Naive B cell (primary cell): ENCODE measurements around the gene ERFE. TPM values are rescaled to one million over a fixed set of nuclear protein-coding genes. Genes with fewer than 3 reads are reported as not detected.

Source experiments
- ATAC-seq, 2 donors: fragments of 150-1000 bp; cut with Tn5 transposase; 2 replicates each; pipeline ENCODE4 v1.10.0; 2021; ENCODE audit warnings: low read depth in 2 of 2, mild to moderate bottlenecking in 2 of 2, moderate library complexity in 2 of 2
- DNase-seq: peaks from one replicate; pipeline ENCODE4 v3.0.0; 2022
- H3K27ac Mint-ChIP-seq, 6 donors: one replicate each; pipeline ENCODE4 v1.8.0; 2020 to 2022; ENCODE audit warnings: mild to moderate bottlenecking in 6 of 6, mixed read lengths in 6 of 6, moderate library complexity in 5 of 6, inconsistent platforms in 2 of 6
- H3K27me3 Mint-ChIP-seq, 3 donors: one replicate each; pipeline ENCODE4 v1.8.0; 2021 to 2022; ENCODE audit warnings: mixed read lengths in 3 of 3, mild to moderate bottlenecking in 1 of 3
- H3K36me3 Mint-ChIP-seq, 2 donors: one replicate each; pipeline ENCODE4 v1.8.0; 2020 to 2022; ENCODE audit warnings: mixed read lengths in 2 of 2, inconsistent platforms in 1 of 2, mild to moderate bottlenecking in 1 of 2
- H3K4me1 Mint-ChIP-seq, 3 donors: one replicate each; pipeline ENCODE4 v1.8.0; 2020 to 2022; ENCODE audit warnings: mixed read lengths in 3 of 3, inconsistent platforms in 1 of 3, mild to moderate bottlenecking in 1 of 3, moderate library complexity in 1 of 3
- H3K4me3 Mint-ChIP-seq, 8 donors: one replicate each; pipeline ENCODE4 v1.8.0; 2020 to 2022; ENCODE audit warnings: mild to moderate bottlenecking in 8 of 8, mixed read lengths in 8 of 8, moderate library complexity in 8 of 8, inconsistent platforms in 2 of 8
- H3K9me3 Mint-ChIP-seq, 7 donors: one replicate each; pipeline ENCODE4 v1.8.0; 2020 to 2022; ENCODE audit warnings: mixed read lengths in 7 of 7, mild to moderate bottlenecking in 5 of 7, inconsistent platforms in 2 of 7, moderate library complexity in 1 of 7
- polyA plus RNA-seq, 6 donors: library from polyadenylated mRNA; unstranded; fragments of 300-500 nt; fragmentation: Illumina TruSeq; gene quantifications; one replicate each; pipeline ENCODE4 v1.2.3, GENCODE V29; 2021; ENCODE audit warnings: low read depth in 6 of 6

The ERFE gene
- polyA plus RNA-seq, 6 donors from 2014 or later = not detected

DNA sequence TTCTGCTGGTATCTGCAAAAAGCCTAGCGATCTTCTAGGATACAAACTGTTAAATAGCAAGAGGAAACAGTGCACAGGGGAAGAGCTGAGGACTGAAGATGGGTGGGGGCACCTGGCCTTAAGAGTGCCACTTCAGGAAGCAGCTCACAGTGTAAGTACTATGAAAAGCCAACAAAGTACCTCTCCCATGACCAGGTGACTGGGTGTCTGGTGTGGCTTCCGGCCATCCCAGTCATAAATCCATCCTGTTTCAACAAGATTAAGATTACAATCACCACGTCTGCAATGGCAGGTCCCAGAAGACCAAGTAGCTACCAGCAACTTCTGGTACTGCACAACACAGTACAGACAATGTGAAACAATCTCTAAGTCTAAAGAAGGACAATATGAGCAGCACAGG lies 15.9 kb downstream of the ERFE start:
- Mint-ChIP-seq H3K4me1 (peaks cover 0 to 5% (median 3%) of the 10 kb centered on the region in 3 donors), H3K27me3 (no peaks in the 10 kb centered on the region), H3K36me3 (peaks cover 36% of the 10 kb centered on the region in 2 donors), H3K27ac (peak overlapping the region in 1 of 6 donors; percentile 34), H3K4me3 (no peak overlapping the region), H3K9me3 (no peaks in the 10 kb centered on the region)
- DNase-seq (no peak), ATAC-seq (no peak)

DNA sequence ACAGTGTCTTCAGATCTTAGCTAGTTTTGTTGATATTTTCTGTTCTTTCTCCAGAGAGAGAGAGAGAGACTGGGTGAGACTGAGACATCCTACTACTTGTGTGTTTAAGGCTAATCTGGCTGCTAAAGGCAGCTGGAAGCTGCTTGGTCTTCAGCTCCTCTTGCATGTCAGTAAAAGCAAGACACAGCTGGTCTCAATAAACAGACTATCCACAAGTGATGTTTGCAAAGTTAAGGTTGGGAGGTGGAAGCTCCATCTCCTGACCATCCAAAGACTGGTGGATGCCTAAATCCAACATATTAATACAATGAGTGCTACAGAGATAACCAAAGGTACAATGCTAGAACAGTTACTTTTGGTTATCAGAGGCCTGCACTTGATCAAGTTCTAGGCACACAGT lies 17.8 kb downstream of the ERFE start:
- no peak for DNase-seq
- no peaks in the 10 kb centered on the region for H3K9me3 Mint-ChIP-seq
- H3K4me1 Mint-ChIP-seq = peaks cover 0 to 5% (median 3%) of the 10 kb centered on the region in 3 donors
- peaks cover 32 to 37% of the 10 kb centered on the region in 2 donors for H3K36me3 Mint-ChIP-seq
- peak overlapping the region in 1 of 6 donors; percentile 8 for H3K27ac Mint-ChIP-seq
- H3K4me3 Mint-ChIP-seq = no peak overlapping the region
- no peak for ATAC-seq
- no peaks in the 10 kb centered on the region for H3K27me3 Mint-ChIP-seq

DNA sequence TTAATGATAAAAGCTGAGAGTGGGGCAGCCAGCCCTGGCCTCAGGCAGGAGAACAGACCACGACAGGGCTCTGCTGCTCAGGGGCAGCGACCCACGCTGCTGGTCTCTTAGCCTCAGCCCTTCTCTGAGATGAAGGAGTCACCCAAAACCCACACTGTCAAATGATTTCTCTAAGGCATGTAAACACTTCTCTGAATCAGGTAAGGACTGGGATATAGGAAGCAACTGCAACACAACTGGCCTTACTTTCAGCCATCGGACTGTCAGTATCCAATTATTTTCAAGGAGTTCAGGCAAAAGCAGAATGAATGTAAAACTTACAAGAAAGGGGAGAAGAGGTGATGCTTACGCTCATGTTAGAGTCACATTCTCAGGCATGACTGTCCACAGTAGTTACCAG lies 21.8 kb downstream of the ERFE start:
- H3K36me3 Mint-ChIP-seq = peaks cover 43 to 54% of the 10 kb centered on the region in 2 donors
- H3K9me3 Mint-ChIP-seq = no peaks in the 10 kb centered on the region
- H3K27ac Mint-ChIP-seq = peak overlapping the region in 1 of 6 donors; percentile 70
- H3K4me3 Mint-ChIP-seq = peak overlapping the region in 1 of 8 donors; percentile 42
- peaks cover 0 to 3% (median 0%) of the 10 kb centered on the region in 3 donors for H3K4me1 Mint-ChIP-seq
- DNase-seq (no peak), ATAC-seq (no peak)
- no peaks in the 10 kb centered on the region for H3K27me3 Mint-ChIP-seq

DNA sequence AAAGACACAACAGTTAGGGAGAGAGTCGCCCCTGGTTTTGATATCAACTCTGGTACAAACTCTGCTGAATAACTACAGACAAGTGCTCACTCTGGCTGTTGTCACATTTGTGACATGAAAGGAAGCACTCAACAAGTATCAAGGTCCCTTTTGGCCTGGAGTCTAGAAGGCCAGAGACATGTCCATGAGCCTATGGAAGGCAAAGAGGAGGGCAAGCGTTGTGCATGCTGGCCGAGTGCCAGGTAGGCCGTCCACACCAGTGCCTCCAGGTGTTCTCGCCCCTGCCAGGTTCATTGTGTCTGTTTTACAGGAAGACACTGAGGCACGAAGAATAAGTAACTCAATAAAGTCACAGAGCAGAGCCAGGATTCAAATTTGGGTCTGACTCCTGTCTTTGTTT lies 23.6 kb downstream of the ERFE start:
- Mint-ChIP-seq H3K4me1 (peaks cover 0 to 3% (median 0%) of the 10 kb centered on the region in 3 donors), H3K4me3 (no peak overlapping the region), H3K9me3 (no peaks in the 10 kb centered on the region), H3K36me3 (peaks cover 42 to 44% of the 10 kb centered on the region in 2 donors), H3K27me3 (no peaks in the 10 kb centered on the region), H3K27ac (no peak overlapping the region)
- DNase-seq (no peak), ATAC-seq (no peak)

DNA sequence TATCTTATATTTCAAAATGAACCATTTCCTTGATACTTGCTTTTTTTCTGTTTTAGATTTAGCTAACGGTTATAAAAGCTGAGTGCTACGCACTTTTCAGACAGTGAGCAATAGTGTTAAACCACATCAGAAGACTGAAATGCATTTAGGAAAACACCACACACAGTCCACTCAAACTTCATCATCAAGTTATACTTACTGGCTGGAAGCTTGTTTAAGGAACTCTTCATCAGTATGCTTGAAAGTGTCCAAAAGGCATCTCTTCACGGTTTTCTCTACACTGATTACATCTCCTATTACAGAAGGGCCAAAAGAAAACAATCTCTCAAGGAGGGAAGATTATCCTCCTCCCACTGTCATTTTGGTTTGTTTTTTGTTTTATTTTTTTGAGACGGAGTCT lies 25.1 kb downstream of the ERFE start:
- Mint-ChIP-seq H3K36me3 (peaks cover 51 to 53% of the 10 kb centered on the region in 2 donors), H3K27ac (no peak overlapping the region), H3K9me3 (no peaks in the 10 kb centered on the region), H3K4me1 (peaks cover 0 to 3% (median 0%) of the 10 kb centered on the region in 3 donors), H3K27me3 (no peaks in the 10 kb centered on the region), H3K4me3 (no peak overlapping the region)
- ATAC-seq (no peak), DNase-seq (no peak)

DNA sequence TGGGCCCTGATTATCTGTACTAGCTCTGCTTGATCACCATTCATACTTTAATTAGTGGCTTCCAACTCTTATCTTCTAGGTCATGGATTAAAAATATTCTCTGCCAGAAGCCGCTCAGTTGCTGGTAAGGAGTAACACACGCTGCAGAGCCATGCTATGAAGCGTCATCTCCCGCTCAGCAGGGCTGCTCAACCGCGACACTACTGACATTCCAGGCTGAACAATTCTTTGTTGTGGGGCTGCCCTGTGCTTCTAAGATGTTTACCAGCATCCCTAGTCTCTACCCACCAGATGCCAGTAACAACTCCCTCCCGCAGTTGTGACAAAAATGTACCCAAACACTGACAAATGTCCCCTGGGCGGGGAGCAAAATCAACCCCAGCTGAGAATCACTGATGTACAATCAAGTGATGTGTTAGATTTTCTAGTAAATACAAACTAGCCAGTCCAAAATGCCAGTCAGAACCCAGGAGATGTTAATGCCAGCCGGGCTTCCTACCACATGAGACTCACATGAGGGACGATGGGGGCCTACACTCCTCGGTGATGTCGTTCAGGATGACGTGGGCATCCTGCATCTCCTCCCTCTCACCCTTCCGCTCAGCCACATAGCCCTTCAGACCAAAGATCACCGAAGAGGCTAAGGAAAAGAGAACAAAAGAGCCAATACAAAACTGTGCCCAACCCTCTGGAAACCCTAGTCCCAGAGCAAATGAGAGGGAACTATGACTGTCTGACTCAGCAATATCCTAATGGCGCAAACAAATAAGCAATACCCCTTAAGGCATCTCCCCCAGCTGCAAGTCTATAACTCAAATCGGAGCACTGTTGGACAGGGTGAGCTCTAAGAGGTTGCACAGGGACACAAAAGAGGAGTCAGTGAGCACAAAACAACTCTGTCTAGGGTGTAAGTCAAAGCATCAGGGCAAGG lies 29.1 kb downstream of the ERFE start:
- H3K36me3 Mint-ChIP-seq = peaks cover 32 to 34% of the 10 kb centered on the region in 2 donors
- DNase-seq (no peak), ATAC-seq (no peak)
- peak overlapping the region in 3 of 6 donors; percentile 51 to 90 (median 51) for H3K27ac Mint-ChIP-seq
- H3K4me1 Mint-ChIP-seq = peaks cover 0 to 5% (median 0%) of the 10 kb centered on the region in 3 donors
- H3K9me3 Mint-ChIP-seq = no peaks in the 10 kb centered on the region
- H3K27me3 Mint-ChIP-seq = no peaks in the 10 kb centered on the region
- no peak overlapping the region for H3K4me3 Mint-ChIP-seq

DNA sequence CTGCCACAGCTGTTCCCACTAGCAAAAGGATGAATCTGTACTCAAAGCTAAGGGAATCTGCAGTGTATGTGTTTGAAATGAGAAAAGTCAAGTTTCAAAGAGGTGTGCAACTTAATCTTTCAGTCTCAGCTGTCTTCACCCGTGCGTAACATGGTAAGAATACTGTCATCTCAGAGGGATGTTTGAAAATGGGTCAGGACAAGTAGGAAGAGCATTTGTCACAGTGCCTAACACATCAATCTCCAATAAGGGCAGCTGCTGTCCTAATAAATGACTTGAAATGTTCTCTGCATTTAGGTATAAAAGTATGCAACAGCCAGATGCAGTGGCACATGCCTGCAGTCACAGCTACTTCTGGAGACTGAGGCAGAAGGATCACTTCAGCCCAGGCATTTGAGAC lies 31.7 kb downstream of the ERFE start:
- peaks cover 23 to 25% of the 10 kb centered on the region in 2 donors for H3K36me3 Mint-ChIP-seq
- DNase-seq = no peak
- no peaks in the 10 kb centered on the region for H3K9me3 Mint-ChIP-seq
- peaks cover 1 to 3% (median 1%) of the 10 kb centered on the region in 3 donors for H3K4me1 Mint-ChIP-seq
- H3K27me3 Mint-ChIP-seq = no peaks in the 10 kb centered on the region
- no peak overlapping the region for H3K27ac Mint-ChIP-seq
- no peak overlapping the region for H3K4me3 Mint-ChIP-seq
- ATAC-seq = no peak

DNA sequence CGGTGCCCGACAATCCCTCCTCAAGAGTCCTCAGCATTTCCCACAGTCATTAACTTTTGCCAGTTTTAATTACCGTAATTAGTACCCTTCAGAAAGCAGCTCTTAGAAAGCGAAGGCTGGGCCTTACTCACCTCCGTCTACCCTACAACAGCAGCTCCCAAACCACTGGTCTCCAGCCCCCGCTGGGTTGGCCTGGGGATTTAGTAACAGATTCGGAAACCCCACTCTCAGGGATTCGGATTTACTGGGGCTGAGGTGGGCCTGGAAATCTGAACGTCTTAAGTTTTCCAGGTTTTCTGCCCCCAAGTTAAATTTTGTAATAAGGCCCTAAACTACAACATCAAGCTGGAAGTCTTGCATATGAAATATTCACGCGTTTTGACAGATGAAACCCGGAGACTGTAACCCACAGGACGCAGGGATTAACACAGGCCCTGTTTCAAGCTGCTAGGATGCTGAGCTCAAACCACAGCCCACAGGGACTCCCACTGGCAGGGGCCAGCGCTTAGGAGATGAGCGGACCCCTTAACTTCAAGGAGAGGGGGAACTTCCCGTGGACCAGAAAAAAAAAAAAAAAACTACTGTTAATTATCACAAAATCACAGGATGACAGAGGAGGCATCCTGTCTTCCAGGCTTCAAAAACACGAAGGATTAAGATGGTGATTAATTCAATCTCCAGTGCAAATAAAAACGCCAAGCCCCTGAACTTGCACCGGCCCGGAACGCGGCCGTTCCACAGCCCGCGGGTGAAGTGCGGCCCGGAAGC lies 43.7 kb downstream of the ERFE start:
- DNase-seq = no peak
- no peaks in the 10 kb centered on the region for H3K36me3 Mint-ChIP-seq

DNA sequence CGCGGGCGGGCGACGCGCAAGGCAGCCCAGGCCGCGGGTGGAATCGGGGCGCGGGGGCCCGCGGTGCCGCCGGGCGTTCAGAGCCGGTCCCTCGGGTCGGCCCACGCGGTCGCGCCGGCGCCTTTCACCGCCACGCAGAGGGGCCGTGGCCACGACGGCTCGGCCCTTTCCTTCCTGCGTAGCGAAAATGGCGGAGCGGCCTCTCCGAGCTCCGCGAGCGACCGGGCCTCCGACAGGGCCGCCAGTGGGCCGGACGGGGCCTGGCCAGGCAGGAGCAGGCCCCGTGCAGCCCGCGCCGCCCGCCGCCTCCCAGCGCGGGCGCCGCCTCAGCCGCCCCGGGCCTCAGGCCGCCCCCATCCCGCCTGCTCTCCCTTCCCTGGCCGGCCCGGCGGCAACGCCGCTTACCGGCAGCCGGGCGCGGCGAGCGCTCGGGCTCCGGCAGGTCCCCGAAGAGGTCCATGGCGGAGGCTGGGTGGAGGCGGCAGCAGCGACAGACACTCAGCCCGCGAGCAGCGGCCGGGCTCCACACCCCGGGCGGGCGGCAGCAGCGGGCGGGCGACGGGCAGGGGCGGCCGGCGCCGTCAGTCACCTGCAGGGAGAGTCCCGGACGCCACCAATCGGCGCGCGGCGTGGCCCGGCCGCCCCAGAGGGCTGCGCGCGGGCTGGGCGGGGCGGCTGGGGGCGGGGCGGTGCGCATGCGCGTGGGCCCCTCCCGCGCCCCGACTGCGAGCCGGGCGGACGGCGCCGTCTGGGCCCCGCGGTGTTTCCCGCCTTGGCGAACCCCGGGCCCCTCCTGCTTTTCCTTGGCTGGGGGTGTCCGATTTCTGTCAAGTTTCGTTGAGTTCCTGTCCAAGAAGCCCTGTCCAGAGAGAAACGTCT lies 44.6 kb downstream of the ERFE start, which contains the start of gene ILKAP:
ILKAP (minus strand) TSS at position 602 of the 879 bp plus-strand sequence; CDS start at position 460, 142 bp downstream.
- ATAC-seq = peak; percentile 95
- H3K4me1 Mint-ChIP-seq = peaks cover 23 to 44% (median 40%) of the 10 kb centered on the region in 3 donors
- peak within 1 kb of the TSS; percentile 80 to 95 (median 89) for H3K4me3 Mint-ChIP-seq

More for the DNA sequence above, 43.7 kb downstream of the ERFE start:
- Mint-ChIP-seq H3K27ac (peak overlapping the region; percentile 58 to 95 (median 86)), H3K4me3 (peak overlapping the region; percentile 80 to 95 (median 89)), H3K27me3 (no peaks in the 10 kb centered on the region), H3K9me3 (peaks cover 0 to 2% (median 0%) of the 10 kb centered on the region in 7 donors), H3K4me1 (peaks cover 25 to 47% (median 44%) of the 10 kb centered on the region in 3 donors)
- no peak for ATAC-seq

GRCh38 chr2:238203973-238204683 lies 45.4 kb downstream of the ERFE start:
- Mint-ChIP-seq H3K4me3 (peak overlapping the region; percentile 63 to 94 (median 86)), H3K27me3 (no peaks in the 10 kb centered on the region), H3K36me3 (no peaks in the 10 kb centered on the region), H3K4me1 (peaks cover 20 to 39% (median 36%) of the 10 kb centered on the region in 3 donors), H3K9me3 (peaks cover 0 to 2% (median 0%) of the 10 kb centered on the region in 7 donors), H3K27ac (peak overlapping the region; percentile 39 to 95 (median 88))
- DNase-seq = peak; percentile 9
- ATAC-seq = no peak

More for the DNA sequence above, 44.6 kb downstream of the ERFE start, which contains the start of gene ILKAP:
- Mint-ChIP-seq H3K36me3 (no peaks in the 10 kb centered on the region), H3K27me3 (no peaks in the 10 kb centered on the region), H3K9me3 (peaks cover 0 to 2% (median 0%) of the 10 kb centered on the region in 7 donors), H3K27ac (peak within 1 kb of the TSS; percentile 63 to 95 (median 88))
- DNase-seq = peak; percentile 92

DNA sequence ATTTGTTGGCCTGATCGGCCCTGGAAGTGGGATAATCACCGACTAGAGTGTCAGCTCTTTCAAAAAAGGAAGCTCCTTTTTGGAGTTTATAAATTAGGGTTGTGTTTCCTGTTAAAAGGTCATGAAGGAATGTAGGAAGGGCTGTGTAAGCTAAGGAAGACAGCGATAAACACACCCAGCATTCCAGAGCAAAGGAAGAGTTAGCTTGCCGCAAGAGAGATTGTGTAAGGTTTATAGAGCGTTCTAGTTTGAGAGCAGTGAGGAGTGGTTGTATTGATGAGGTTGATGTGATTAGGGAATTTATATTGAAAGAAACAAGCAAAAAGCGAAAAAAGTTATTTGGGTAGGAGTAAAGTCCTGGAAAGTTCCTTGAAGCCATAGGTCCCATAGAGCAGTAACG lies 48.2 kb downstream of the ERFE start:
- no peak overlapping the region for H3K4me3 Mint-ChIP-seq
- no peak for ATAC-seq
- peaks cover 10 to 18% (median 15%) of the 10 kb centered on the region in 3 donors for H3K4me1 Mint-ChIP-seq
- H3K27ac Mint-ChIP-seq = no peak overlapping the region
- H3K9me3 Mint-ChIP-seq = peaks cover 0 to 2% (median 0%) of the 10 kb centered on the region in 7 donors
- no peak for DNase-seq
- H3K27me3 Mint-ChIP-seq = peaks cover 0 to 3% (median 0%) of the 10 kb centered on the region in 3 donors
- H3K36me3 Mint-ChIP-seq = no peaks in the 10 kb centered on the region

- Mint-ChIP-seq H3K4me1 (peaks cover 0 to 6% (median 0%) of the 10 kb centered on the region in 3 donors), H3K4me3 (no peak overlapping the region), H3K9me3 (no peaks in the 10 kb centered on the region), H3K27ac (no peak overlapping the region), H3K27me3 (peaks cover 27 to 41% (median 28%) of the 10 kb centered on the region in 3 donors), H3K36me3 (peaks cover 0 to 4% of the 10 kb centered on the region in 2 donors)
- DNase-seq (no peak), ATAC-seq (no peak)
These were observed 57.9 kb downstream of the ERFE start for GRCh38 chr2:238216651-238217184.
